ENCODE measurements around the gene HNMT. TPM values are rescaled to one million over a fixed set of nuclear protein-coding genes. Genes with fewer than 3 reads are reported as not detected.

The HNMT gene
- total RNA-seq, 1 experiment from 2014 or later = 4.1 TPM

- Histone ChIP-seq H3K4me3 (ENCODE audit: low read depth in 2 of 2, low read length in 2 of 2) (no peak overlapping the region), H3K27ac (ENCODE audit: low read length) (no peak overlapping the region), H3K27me3 (ENCODE audit: control insufficient read depth, insufficient read depth, low read length) (no peaks in the 10 kb centered on the region), H3K4me1 (ENCODE audit: control insufficient read depth, insufficient read depth, low read length) (no peaks in the 10 kb centered on the region), H3K36me3 (ENCODE audit: control insufficient read depth, insufficient read depth, low read length) (no peaks in the 10 kb centered on the region), H3K9me3 (ENCODE audit: control insufficient read depth, insufficient read depth, low read depth, low read length) (no peaks in the 10 kb centered on the region)
- ATAC-seq (no peak), DNase-seq (ENCODE audit: low read depth, low spot score) (no peak)
- in situ Hi-C loops (cut with HindIII; ENCODE audit: low pct_unique_long_range_greater_than_20kb, low sequenced_read_pairs) (no loop called here), intact Hi-C loops (cut with micrococcal nuclease; ENCODE audit: unreplicated experiment) (loop anchor here (10.0 kb wide), 2 partner anchors 430 to 840 kb away; partner anchors contain the start of gene NXPH2)
- POLR2A ChIA-PET = no interaction called here
- TF ChIP-seq REST (IDR thresholded peaks at IDR 0.05; ENCODE audit: insufficient read depth in 1 of 2, low read depth in 2 of 2, low read length in 1 of 2) (no peak), SIN3A (IDR thresholded peaks at IDR 0.05; ENCODE audit: borderline replicate concordance, insufficient read depth, low read depth, low read length) (no peak), CTCF (IDR thresholded peaks at IDR 0.05) (no peak), POLR2AphosphoS5 (IDR thresholded peaks at IDR 0.05; ENCODE audit: low read depth, low read length) (no peak), TCF7L2 (IDR thresholded peaks at IDR 0.05; ENCODE audit: low read depth, low read length) (no peak)
- CTCF ChIA-PET = no interaction called here
- no TSS peak for BruUV-seq (replicated peaks)
Measured at GRCh38 chr2:137944714-137945113, 19.6 kb upstream of the HNMT start.

- Histone ChIP-seq H3K4me1 (ENCODE audit: control insufficient read depth, insufficient read depth, low read length) (no peaks in the 10 kb centered on the region), H3K9me3 (ENCODE audit: control insufficient read depth, insufficient read depth, low read depth, low read length) (no peaks in the 10 kb centered on the region), H3K4me3 (ENCODE audit: low read depth in 2 of 2, low read length in 2 of 2) (no peak overlapping the region), H3K36me3 (ENCODE audit: control insufficient read depth, insufficient read depth, low read length) (no peaks in the 10 kb centered on the region), H3K27me3 (ENCODE audit: control insufficient read depth, insufficient read depth, low read length) (no peaks in the 10 kb centered on the region), H3K27ac (ENCODE audit: low read length) (no peak overlapping the region)
- ATAC-seq (no peak), DNase-seq (ENCODE audit: low read depth, low spot score) (no peak)
- intact Hi-C loops (cut with micrococcal nuclease; ENCODE audit: unreplicated experiment) (loop anchor here (10.0 kb wide), 2 partner anchors 430 to 840 kb away; partner anchors contain the start of gene NXPH2), in situ Hi-C loops (cut with HindIII; ENCODE audit: low pct_unique_long_range_greater_than_20kb, low sequenced_read_pairs) (no loop called here)
- ChIA-PET POLR2A (no interaction called here), CTCF (no interaction called here)
- TF ChIP-seq POLR2AphosphoS5 (IDR thresholded peaks at IDR 0.05; ENCODE audit: low read depth, low read length) (no peak), TCF7L2 (IDR thresholded peaks at IDR 0.05; ENCODE audit: low read depth, low read length) (no peak), REST (IDR thresholded peaks at IDR 0.05; ENCODE audit: insufficient read depth in 1 of 2, low read depth in 2 of 2, low read length in 1 of 2) (no peak), CTCF (IDR thresholded peaks at IDR 0.05) (no peak), SIN3A (IDR thresholded peaks at IDR 0.05; ENCODE audit: borderline replicate concordance, insufficient read depth, low read depth, low read length) (no peak)
- no TSS peak for BruUV-seq (replicated peaks)
Measured at GRCh38 chr2:137945229-137945628, 19.0 kb upstream of the HNMT start.
